ENCODE measurements around the gene GAS2.
A peak's percentile ranks its signal among the peaks of the same experiment; 100 is the strongest.
"Not testable (repeated sequence)": the region's sequence is repeated elsewhere in the genome, so short reads cannot be mapped to it uniquely, and the experiment has no call there.

The GAS2 gene

GRCh38 chr11:22666325-22666687, at the start of gene GAS2:
Gene GAS2, plus strand, starts transcription at chr11:22666611. Its CDS starts 8,259 bp downstream, at chr11:22674870.
- no peak for DNase-seq (ENCODE audit: low read depth)

DNA sequence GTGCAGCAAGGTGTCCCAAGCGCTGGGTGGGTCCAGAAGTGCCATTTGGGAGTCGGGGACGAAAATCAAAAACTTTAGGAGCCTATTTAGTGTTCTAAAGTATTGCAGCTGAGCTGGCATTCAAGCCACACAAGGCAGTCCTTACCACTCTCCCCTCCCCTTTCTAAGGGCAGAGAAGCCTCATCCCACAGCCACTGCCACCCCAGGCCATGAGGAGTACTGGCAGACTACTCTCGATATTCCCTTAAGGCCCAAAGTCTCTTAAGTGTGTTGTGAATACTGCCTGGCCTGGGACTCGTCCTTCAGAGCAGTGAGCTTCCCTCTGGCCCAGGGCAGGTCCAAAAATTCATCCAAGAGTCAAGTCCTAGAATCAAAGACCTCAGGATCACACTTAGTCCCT, 48.5 kb upstream of the GAS2 start:
- DNase-seq (ENCODE audit: low read depth): no peak

GRCh38 chr11:22624742-22625447, 41.5 kb upstream of the GAS2 start:
- peak; percentile 31 for DNase-seq (ENCODE audit: low read depth)

- peak; percentile 82 for DNase-seq (ENCODE audit: low read depth)
Observed at GRCh38 chr11:22625448-22626287, 40.7 kb upstream of the GAS2 start, which contains the start of gene FANCF. Gene FANCF, minus strand, starts transcription at chr11:22625823. Its CDS starts 13 bp downstream, at chr11:22625810.

GRCh38 chr11:22626573-22627239, 39.7 kb upstream of the GAS2 start:
- DNase-seq (ENCODE audit: low read depth): no peak

DNA sequence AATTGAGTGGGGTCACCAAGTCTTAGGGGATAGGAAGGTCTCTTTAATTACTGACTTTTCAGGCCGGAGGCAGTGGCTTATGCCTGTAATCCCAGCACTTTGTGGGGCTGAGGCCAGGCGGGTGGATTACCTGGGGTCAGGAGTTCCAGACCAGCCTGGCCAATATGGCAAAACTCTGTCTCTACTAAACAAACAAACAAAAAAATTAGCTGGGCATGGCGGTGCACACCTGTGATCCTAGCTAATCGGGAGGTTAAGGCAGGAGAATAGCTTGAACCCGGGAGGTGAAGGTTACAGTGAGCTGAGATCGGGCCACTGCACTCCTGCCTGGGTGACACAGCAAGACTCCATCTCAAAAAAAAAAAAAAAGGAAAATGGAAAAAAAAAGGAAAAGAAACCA, 39.0 kb upstream of the GAS2 start:
- no peak for DNase-seq (ENCODE audit: low read depth)

DNA sequence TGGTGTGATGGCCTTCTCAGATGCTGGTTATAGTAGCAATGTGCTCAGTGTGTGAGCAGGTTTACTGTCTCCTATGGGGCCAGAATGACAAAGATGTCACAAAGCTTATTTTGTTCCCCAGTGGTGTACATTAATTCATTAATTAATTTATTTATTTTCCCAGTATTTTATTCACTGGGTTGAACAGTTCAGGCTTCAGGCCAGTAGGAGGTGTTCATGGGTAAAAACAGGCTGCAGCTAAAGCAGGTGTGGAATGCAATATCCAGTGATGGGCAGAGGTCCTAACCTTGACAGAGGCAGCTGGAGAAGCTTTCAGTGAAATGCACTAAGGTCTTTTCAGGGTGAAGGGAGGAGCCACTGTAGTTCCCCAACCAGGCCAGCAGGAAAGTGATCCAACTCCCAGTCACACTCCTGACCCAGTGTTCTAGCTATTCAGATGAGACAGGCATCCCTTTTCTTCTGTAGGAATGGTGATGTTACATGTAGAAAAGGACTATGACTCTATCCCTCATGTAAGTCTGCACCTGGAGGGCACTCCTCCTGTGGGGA, 33.0 kb upstream of the GAS2 start:
- DNase-seq (ENCODE audit: low read depth): no peak

DNA sequence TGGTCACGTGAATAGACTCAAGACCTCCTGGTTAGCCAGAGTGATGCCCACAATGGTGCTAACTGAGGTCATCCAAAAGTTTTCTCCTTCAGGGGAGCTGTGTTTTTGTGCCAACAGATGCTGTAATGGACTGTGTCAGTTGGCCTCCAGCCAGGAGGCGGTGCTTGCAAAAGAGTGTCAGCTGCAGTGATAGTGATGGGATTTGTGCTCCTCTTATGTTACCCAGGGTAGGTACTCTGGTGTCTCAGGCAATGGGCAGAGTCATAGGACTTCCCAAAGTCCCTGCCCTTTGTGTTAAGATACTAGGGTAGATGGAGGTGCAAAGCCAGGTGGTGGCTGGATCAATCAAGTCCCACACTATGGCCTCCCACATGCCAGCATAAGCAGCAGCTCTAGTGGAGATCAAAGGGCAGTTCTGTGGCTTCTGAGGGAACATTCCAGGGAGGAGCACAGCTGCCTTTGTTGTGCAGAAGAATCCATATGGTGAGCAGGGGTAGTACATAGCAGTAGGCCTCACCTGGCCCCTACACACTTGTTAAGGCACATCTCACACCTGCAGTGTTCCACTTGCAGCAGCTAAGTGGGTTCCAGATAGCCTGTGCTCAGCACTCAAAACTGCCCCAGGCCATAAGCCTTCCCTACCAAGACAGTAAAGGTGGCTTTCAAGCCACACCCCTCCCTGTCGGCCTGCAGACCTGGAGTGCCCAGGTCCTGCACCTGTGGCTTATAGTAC, 31.3 kb upstream of the GAS2 start:
- no peak for DNase-seq (ENCODE audit: low read depth)

GRCh38 chr11:22635689-22636088, 30.7 kb upstream of the GAS2 start:
- no peak for DNase-seq (ENCODE audit: low read depth)

DNA sequence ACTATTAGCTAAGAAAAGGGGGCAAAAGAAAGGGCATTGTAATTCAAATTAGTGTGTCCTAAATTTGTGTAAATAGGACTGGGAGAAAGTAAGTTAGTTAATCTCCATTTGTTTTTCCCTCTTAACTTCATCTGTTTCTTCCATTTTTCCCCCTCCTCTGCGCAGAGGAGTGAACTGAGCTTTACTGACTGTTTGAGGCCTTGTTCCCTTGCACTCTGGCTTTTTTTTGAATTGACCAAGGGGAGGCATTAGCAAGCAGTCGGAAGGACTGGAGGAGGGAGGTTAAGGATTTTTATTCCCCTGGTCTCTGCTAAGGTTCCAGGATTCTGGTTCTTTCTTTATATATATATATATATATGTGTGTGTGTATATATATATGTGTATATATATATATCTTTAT, 25.5 kb upstream of the GAS2 start:
- no peak for DNase-seq (ENCODE audit: low read depth)

DNA sequence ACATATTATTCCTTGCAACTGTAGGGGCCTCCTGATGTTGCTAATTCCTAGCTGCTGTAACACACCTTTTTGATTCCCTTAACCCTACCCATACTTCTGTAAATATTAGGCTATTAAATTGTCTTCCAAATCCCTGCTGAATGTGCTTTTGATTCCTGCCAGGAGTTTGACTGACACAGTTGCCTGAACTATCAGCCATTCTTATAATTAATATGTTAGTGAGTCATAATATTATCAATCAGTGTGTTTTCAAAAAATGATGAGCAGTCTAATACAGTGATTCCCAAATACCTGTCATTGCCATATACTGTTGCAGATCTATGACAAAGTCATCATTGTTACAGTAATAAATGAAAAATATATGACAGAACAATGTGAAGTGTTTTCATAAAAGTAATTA, 24.9 kb upstream of the GAS2 start:
- DNase-seq (ENCODE audit: low read depth): no peak

- not testable (repeated sequence) for DNase-seq (ENCODE audit: low read depth)
Observed at GRCh38 chr11:22652346-22652745, 14.1 kb upstream of the GAS2 start.

DNA sequence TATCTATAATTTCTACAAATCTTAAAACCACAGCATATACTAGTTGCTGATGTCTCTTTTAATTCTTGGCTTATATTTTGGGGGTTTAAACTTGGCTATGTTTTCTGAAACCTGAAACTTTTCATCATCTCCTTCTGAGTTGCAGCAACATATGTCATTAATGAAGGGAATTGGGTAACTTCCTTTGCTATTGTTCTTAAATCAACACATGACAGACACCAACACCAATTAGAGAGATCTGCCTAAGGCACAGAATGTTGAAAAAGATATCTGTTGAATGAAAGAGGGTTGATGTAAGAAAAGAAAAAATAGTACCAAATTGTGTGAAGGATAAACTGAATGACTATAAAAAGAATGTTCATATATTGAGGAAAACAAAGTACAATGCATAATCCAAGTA, 10.3 kb upstream of the GAS2 start:
- no peak for DNase-seq (ENCODE audit: low read depth)

- no peak for DNase-seq (ENCODE audit: low read depth)
Observed at GRCh38 chr11:22657101-22657694, 9.2 kb upstream of the GAS2 start.

DNA sequence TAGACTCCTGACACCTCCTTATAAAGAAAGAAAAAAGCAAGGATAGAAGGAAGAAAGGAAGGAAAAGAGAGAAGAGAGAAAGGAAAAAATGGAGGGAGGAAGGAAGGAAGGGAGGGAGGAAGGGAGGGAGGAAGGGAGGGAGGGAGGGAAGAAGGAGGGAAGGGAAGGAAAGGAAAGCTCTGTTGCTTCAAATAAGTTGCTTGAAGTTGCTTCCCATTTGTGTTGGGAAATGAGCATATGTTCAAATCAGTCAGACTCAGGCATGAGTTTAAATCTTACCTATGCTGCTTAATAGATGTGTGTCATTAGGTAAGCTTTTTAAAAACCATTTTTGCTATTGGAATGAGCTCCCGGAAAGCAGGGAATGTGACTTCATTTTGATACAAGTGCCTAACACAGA, 6.6 kb upstream of the GAS2 start:
- no peak for DNase-seq (ENCODE audit: low read depth)

- no peak for DNase-seq (ENCODE audit: low read depth)
Observed at GRCh38 chr11:22666688-22667439, 453 bp downstream of the GAS2 start.

DNA sequence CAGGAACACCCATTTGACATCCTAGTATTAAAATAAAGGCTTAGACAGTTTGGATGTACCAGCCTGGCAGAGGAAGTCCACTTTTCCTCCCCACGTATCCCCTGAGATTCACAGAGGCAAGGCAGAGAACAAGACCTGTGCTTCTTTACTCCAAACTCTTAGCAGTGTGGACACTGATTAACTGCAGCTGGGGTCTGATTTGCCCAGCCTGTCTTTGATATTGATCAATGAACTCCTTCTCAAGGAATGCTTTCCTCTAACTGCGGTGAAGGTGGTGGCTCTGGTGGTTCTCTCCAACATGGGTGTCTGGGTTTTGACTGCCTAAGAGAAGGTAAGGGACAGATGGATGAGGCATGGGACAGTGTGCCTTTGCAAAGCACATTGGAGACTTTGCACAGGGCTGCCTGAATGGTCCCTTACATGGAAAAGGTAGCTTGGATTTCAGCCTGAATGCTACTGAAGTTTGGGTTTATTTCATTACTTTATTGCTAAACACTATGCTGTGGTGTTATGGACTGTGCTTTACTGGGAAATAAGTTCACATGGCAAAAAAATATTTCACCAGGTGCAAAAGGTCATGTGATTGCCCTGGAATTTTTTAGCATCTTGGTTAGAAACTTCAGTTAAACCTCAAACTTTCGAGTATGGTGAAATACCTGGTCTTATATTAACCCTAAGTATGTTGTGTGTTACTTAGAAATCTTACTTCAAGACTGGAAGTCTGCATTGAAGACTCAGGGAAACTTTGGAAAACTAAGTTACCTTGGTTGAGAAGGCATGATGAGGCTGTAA, 1.8 kb downstream of the GAS2 start:
- DNase-seq (ENCODE audit: low read depth): no peak

DNA sequence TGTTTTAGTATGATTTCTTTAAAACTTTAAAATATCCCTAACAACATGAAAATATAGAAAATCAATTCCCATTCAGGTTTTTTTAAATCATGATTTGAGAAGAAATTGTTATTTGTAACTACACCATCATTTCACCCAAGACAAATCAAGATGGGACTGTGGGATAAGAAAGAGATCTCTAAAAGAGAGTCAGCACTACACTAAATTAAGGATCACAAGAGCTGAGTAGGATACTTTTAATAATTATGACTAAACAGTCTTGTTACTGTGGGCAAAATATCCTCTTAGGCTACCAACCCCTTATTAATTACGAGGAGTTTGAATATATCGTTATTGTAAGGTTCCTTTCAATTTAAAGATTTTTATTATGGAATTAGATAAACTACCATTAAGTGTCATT, 3.0 kb downstream of the GAS2 start:
- DNase-seq (ENCODE audit: low read depth): no peak

DNA sequence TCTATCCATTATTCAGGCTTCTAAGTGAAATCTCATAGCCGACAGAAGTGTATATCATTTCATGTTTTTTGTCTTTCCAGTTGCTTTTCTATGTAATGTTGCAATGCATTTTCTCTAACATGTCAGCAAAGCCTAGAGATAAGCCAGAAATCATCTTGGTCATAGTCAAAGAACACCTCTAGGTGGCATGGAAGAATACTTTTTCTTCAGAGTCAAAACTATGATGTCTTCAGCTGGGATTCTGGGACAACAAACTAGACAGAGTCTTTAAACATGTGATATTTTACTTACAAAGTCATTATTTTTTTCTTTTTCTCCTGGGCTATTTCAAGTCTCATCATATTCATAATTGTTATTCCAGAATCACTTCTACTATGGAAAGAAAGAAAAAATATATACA, 4.4 kb downstream of the GAS2 start:
- DNase-seq (ENCODE audit: low read depth): no peak

- no peak for DNase-seq (ENCODE audit: low read depth)
Observed at GRCh38 chr11:22671751-22672150, 5.3 kb downstream of the GAS2 start.
